ENCODE measurements around the gene MORC2. TPM values are rescaled to one million over a fixed set of nuclear protein-coding genes. Genes with fewer than 3 reads are reported as not detected.

MORC2 gene
- total RNA-seq, 1 donor from 2014 or later = 50.1 TPM

DNA sequence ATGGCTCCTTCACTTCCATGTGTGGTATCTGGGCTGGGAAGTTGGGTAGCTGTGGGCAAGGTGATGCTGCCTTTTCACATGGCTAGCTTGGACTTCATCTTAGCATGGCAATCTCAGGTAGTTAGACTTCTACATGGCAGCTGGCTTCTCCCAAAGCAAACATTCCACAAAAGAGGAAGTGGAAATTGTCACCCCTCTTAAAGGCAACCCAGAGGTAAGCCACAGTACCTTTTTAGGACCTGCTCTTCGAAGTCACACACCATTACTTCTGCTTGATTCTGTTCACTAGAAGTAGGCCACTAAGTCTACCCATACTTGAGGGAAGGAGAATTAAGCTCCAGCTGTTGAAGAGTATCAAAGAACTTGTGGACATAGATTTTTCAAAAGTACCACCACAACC lies 26.4 kb upstream of the MORC2 start:
- TF ChIP-seq, protein P1, sequence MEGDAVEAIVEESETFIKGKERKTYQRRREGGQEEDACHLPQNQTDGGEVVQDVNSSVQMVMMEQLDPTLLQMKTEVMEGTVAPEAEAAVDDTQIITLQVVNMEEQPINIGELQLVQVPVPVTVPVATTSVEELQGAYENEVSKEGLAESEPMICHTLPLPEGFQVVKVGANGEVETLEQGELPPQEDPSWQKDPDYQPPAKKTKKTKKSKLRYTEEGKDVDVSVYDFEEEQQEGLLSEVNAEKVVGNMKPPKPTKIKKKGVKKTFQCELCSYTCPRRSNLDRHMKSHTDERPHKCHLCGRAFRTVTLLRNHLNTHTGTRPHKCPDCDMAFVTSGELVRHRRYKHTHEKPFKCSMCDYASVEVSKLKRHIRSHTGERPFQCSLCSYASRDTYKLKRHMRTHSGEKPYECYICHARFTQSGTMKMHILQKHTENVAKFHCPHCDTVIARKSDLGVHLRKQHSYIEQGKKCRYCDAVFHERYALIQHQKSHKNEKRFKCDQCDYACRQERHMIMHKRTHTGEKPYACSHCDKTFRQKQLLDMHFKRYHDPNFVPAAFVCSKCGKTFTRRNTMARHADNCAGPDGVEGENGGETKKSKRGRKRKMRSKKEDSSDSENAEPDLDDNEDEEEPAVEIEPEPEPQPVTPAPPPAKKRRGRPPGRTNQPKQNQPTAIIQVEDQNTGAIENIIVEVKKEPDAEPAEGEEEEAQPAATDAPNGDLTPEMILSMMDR (IDR thresholded peaks at IDR 0.05; ENCODE audit: unreplicated experiment) = no peak
- no peak for DNase-seq (ENCODE audit: low spot score, unreplicated experiment)
- no peak overlapping the region for H3K4me3 Mint-ChIP-seq (ENCODE audit: low read depth)
- H3K4me1 Mint-ChIP-seq (ENCODE audit: low read depth) = peaks cover 3% of the 10 kb centered on the region
- peaks cover 2% of the 10 kb centered on the region for H3K36me3 Mint-ChIP-seq (ENCODE audit: insufficient read depth)
- peaks cover 10% of the 10 kb centered on the region for H3K9me3 Mint-ChIP-seq (ENCODE audit: low read depth)
- H3K27me3 Mint-ChIP-seq = no peaks in the 10 kb centered on the region
- no peak overlapping the region for H3K27ac Mint-ChIP-seq

DNA sequence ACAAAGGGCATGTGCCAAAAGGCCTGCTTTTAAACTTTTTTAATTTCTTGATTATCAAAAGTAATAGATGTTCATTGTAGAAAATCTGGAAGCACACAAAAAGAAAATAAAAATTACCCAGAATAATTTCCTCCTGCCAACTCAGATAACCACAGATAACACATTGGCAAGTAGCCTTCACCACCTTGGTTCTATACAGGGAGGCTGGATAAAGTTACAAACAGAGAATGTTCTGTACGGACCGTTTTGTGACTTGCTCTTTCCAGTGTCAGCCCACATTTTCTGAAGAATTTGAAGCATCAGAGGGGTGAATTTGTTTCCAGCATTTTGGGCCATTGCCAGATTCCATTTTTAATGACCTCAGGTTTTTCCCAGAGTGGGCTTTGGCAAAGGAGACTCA lies 24.0 kb upstream of the MORC2 start:
- no peaks in the 10 kb centered on the region for H3K27me3 Mint-ChIP-seq
- TF ChIP-seq, protein P1 (IDR thresholded peaks at IDR 0.05; ENCODE audit: unreplicated experiment) = no peak
- no peak overlapping the region for H3K4me3 Mint-ChIP-seq (ENCODE audit: low read depth)

DNA sequence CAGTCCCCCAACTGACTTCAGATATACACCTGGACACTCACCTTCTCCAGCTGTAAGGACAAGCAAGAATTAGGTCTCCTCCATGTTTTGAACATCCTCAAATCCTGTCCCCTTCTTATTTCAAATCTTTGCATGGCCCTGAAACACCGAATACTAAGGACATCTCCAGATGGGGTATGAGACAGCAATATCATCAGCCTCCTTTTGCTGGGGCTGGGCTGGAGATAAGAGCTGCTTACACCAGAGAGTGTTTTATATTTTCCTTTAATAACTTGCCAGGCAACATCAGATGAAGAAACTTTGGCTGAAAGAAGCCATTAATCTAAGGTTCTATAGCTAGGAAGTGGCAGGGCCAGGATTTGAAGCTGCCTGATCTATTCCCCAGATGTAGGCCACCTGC lies 22.1 kb upstream of the MORC2 start:
- TF ChIP-seq, protein P1 (IDR thresholded peaks at IDR 0.05; ENCODE audit: unreplicated experiment) = no peak
- no peak overlapping the region for H3K4me3 Mint-ChIP-seq (ENCODE audit: low read depth)

More for the DNA sequence above, 24.0 kb upstream of the MORC2 start:
- H3K4me1 Mint-ChIP-seq (ENCODE audit: low read depth) = no peaks in the 10 kb centered on the region
- no peak for DNase-seq (ENCODE audit: low spot score, unreplicated experiment)
- no peak overlapping the region for H3K27ac Mint-ChIP-seq
- H3K36me3 Mint-ChIP-seq (ENCODE audit: insufficient read depth) = peaks cover 4% of the 10 kb centered on the region
- peaks cover 14% of the 10 kb centered on the region for H3K9me3 Mint-ChIP-seq (ENCODE audit: low read depth)

DNA sequence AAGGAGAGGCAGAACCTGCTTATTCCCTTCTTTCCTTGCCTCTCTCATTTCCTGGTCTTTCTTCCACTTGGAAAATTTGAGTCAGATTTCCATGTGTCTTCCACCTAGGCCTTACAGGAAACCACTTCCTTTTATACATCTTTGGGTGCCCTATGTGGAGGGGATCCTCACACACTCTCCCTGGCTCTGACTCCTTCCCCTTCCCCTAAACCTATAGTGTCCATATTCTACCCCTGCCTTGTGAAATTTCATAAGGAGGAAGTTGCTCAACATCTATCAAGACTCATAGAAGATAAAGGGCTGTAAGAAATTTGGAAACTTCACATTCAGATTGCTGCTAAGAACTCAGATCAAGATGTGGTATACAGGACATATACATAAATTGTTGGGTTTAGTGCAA lies 20.9 kb upstream of the MORC2 start:
- Mint-ChIP-seq H3K27me3 (no peaks in the 10 kb centered on the region), H3K9me3 (ENCODE audit: low read depth) (peaks cover 22% of the 10 kb centered on the region), H3K27ac (no peak overlapping the region), H3K36me3 (ENCODE audit: insufficient read depth) (peaks cover 14% of the 10 kb centered on the region), H3K4me3 (ENCODE audit: low read depth) (no peak overlapping the region), H3K4me1 (ENCODE audit: low read depth) (peaks cover 4% of the 10 kb centered on the region)
- DNase-seq (ENCODE audit: low spot score, unreplicated experiment) = no peak
- TF ChIP-seq, protein P1 (IDR thresholded peaks at IDR 0.05; ENCODE audit: unreplicated experiment) = no peak

More for the DNA sequence above, 22.1 kb upstream of the MORC2 start:
- peaks cover 10% of the 10 kb centered on the region for H3K36me3 Mint-ChIP-seq (ENCODE audit: insufficient read depth)
- peaks cover 4% of the 10 kb centered on the region for H3K4me1 Mint-ChIP-seq (ENCODE audit: low read depth)
- no peaks in the 10 kb centered on the region for H3K27me3 Mint-ChIP-seq
- H3K27ac Mint-ChIP-seq = no peak overlapping the region
- no peak for DNase-seq (ENCODE audit: low spot score, unreplicated experiment)
- peaks cover 18% of the 10 kb centered on the region for H3K9me3 Mint-ChIP-seq (ENCODE audit: low read depth)

DNA sequence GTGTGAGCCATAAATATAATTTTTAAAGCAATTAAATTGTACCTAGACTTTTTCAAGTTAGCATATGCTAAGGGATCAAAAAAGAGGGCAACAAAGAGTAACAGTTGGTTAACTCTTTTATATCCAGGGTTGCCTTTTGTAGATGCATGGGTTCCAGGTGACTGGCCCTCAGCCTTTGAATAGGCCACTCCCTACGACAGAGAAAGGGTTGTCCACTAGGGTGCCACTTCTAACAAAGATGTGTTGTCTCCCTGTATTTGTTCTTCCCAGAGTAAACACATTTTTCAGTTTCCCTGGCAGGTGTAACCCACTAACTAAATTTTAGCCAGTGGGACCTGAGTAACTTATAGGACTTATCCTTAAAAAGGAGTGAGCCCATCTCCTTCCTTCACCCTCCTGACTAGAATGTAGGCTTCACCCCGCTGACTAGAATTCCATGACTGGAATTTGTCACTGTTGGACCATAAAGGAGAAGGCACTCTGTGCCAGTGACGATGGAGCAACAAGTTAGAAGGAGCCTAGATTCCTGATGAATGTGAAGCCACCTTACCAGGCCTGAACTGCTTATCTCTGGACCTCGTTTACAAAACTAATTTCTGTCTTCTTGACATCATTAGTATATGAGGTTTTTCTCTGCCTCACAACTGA lies 17.1 kb upstream of the MORC2 start:
- Mint-ChIP-seq H3K9me3 (ENCODE audit: low read depth) (peaks cover 38% of the 10 kb centered on the region), H3K4me1 (ENCODE audit: low read depth) (peaks cover 4% of the 10 kb centered on the region), H3K4me3 (ENCODE audit: low read depth) (no peak overlapping the region), H3K36me3 (ENCODE audit: insufficient read depth) (peaks cover 26% of the 10 kb centered on the region), H3K27me3 (no peaks in the 10 kb centered on the region), H3K27ac (peak overlapping the region; percentile 7)
- TF ChIP-seq, protein P1 (IDR thresholded peaks at IDR 0.05; ENCODE audit: unreplicated experiment) = no peak
- DNase-seq (ENCODE audit: low spot score, unreplicated experiment) = no peak
